IMR-90 (cell line): ENCODE results near the gene COL4A5.

Experiments used
- CTCF ChIP-seq: conservative IDR thresholded peaks from 2 replicates; pipeline ENCODE4 v1.5.1; 2012; ENCODE audit warnings: mild to moderate bottlenecking, low read depth, low read length, improper control_type of control experiment
- MAFK ChIP-seq: IDR thresholded peaks from 2 replicates; pipeline ENCODE4 v1.6.1; 2012; ENCODE audit warnings: low read depth, low read length, improper control_type of control experiment
- POLR2A ChIP-seq: IDR thresholded peaks from 2 replicates; pipeline ENCODE4 v1.6.1; 2012; ENCODE audit warnings: mild to moderate bottlenecking, low read depth, low read length
- SMC3 ChIP-seq: fragments of 150-350 bp; IDR thresholded peaks from 2 replicates; pipeline ENCODE4 v1.6.1; 2016; ENCODE audit warnings: low read depth, mild to moderate bottlenecking, antibody characterized with exemption, low read length, moderate library complexity
- TF ChIP-seq, protein P1 (sequence below): fragments of 150-350 bp; IDR thresholded peaks from 2 replicates; pipeline ENCODE4 v1.6.1; 2016; ENCODE audit warnings: low read depth, mild to moderate bottlenecking, low read length, moderate library complexity, borderline replicate concordance

- TF ChIP-seq CTCF (no peak), MAFK (no peak), SMC3 (no peak), POLR2A (no peak)
- TF ChIP-seq, protein P1, sequence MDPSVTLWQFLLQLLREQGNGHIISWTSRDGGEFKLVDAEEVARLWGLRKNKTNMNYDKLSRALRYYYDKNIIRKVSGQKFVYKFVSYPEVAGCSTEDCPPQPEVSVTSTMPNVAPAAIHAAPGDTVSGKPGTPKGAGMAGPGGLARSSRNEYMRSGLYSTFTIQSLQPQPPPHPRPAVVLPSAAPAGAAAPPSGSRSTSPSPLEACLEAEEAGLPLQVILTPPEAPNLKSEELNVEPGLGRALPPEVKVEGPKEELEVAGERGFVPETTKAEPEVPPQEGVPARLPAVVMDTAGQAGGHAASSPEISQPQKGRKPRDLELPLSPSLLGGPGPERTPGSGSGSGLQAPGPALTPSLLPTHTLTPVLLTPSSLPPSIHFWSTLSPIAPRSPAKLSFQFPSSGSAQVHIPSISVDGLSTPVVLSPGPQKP = no peak
Observed at GRCh38 chrX:108664701-108665100, 225.1 kb downstream of the COL4A5 start.
